Measurements from ENCODE around the gene TMBIM6.
"Not testable (repeated sequence)": the region's sequence is repeated elsewhere in the genome, so short reads cannot be mapped to it uniquely, and the experiment has no call there.

The TMBIM6 gene

DNA sequence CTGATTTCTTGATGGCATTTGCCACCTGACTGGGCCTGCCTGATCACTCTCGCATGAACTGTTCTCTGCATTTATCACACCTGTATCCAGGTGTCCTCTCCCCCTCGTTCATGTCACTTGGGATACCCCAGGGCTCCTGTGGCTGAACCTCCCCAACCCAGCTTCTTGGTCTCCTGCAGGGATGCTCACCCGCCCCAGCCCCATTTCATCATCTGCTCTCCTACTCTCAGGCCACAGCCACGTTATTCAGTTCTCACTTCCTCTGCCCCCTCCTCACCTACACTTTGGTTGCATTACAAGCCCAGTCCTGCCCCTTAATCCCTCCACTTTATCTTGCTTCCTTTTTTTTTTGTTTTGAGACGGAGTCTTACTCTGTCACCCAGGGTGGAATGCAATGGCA, 35.5 kb downstream of the TMBIM6 start:
- no peaks in the 10 kb centered on the region for H3K36me3 ChIP-seq (ENCODE audit: insufficient read depth)
- H3K27ac ChIP-seq: no peak overlapping the region
- H4K20me1 ChIP-seq (ENCODE audit: insufficient read depth): no peaks in the 10 kb centered on the region
- H3K4me2 ChIP-seq: no peak overlapping the region
- peaks cover 10% of the 10 kb centered on the region for H3K4me1 ChIP-seq (ENCODE audit: low read depth, poor library complexity, severe bottlenecking)
- no peak overlapping the region for H3K4me3 ChIP-seq (IDR thresholded peaks at IDR 0.05; ENCODE audit: insufficient read depth, low read depth, low read length)
- TF ChIP-seq, protein P1, sequence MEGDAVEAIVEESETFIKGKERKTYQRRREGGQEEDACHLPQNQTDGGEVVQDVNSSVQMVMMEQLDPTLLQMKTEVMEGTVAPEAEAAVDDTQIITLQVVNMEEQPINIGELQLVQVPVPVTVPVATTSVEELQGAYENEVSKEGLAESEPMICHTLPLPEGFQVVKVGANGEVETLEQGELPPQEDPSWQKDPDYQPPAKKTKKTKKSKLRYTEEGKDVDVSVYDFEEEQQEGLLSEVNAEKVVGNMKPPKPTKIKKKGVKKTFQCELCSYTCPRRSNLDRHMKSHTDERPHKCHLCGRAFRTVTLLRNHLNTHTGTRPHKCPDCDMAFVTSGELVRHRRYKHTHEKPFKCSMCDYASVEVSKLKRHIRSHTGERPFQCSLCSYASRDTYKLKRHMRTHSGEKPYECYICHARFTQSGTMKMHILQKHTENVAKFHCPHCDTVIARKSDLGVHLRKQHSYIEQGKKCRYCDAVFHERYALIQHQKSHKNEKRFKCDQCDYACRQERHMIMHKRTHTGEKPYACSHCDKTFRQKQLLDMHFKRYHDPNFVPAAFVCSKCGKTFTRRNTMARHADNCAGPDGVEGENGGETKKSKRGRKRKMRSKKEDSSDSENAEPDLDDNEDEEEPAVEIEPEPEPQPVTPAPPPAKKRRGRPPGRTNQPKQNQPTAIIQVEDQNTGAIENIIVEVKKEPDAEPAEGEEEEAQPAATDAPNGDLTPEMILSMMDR (conservative IDR thresholded peaks at IDR 0.05; ENCODE audit: low read depth, low read length): no peak
- peak overlapping the region; percentile 53; the same call in 1 of the 2 replicates for H2AFZ ChIP-seq (ENCODE audit: low read depth)
- H3K27me3 ChIP-seq (ENCODE audit: insufficient read depth, low read depth): no peaks in the 10 kb centered on the region
- no peaks in the 10 kb centered on the region for H3K79me2 ChIP-seq (ENCODE audit: insufficient read depth, low read depth)
- no peak overlapping the region for H3K9ac ChIP-seq

DNA sequence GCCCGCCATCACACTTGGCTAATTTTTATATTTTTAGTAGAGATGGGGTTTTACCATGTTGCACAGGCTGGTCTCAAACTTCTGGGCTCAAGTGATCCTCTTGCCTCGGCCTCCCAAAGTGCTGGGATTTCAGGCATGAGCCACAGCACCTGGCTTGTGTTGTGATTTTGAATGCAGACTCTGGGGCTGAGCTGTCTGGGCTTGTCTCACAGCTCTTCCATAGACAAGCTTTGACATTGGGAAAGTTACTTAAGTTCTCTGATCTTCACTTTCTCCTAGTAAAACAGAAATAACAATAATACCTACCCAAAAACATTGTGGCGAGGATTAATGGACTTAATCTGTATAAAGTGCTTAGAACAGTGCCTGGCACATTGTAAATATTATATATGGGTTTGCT, 36.0 kb downstream of the TMBIM6 start:
- H2AFZ ChIP-seq (ENCODE audit: low read depth): no peak overlapping the region

DNA sequence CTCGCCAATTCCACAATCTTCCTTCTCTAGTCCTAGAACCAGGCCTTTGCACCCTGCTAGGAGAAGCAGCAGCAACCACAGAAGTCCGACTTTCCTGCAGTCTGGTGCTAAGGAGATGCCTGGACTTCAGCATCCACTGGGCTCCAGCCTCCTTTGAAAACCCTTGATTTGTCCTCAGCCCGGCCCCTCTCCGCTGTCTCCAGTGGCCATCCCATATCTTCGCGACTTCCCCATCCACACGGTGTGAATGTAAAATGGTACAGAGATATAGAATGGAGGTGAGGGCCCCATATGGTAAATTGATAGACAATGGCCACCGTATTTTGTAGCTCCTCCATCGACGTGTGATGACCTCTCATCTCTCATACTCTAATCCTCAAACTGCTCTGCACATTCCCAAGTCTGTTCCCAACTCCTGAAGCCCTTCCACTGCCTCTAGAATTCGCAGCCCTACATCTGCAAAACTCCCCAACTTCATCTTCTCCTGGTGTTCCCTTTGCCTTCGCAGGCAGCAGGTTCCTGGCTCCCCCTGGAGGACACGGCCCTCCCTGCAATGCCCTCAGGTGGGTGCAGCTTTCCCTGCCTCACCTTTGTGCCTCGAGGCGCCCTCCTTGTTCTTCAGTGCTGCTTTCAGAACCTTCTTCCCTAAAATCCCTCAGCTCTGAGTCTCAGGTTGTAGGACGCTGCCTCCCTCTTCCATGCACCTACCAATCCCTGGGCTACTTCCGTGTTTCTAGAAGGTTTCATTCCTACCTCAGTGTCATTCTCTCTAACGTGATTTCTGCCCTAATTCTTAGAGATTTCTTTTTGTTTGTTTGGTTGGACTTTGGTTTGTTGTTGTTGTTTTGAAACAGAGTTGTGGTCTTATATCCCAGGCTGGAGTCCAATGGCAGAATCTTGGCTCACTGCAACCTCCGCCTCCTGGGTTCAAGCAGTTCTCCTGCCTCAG, 36.7 kb downstream of the TMBIM6 start:
- no peak overlapping the region for H3K9ac ChIP-seq
- H3K27me3 ChIP-seq (ENCODE audit: insufficient read depth, low read depth): no peaks in the 10 kb centered on the region
- no peaks in the 10 kb centered on the region for H3K36me3 ChIP-seq (ENCODE audit: insufficient read depth)
- H3K79me2 ChIP-seq (ENCODE audit: insufficient read depth, low read depth): no peaks in the 10 kb centered on the region
- TF ChIP-seq, protein P1 (conservative IDR thresholded peaks at IDR 0.05; ENCODE audit: low read depth, low read length): peak; percentile 86
- no peak overlapping the region for H3K4me3 ChIP-seq (IDR thresholded peaks at IDR 0.05; ENCODE audit: insufficient read depth, low read depth, low read length)
- no peak overlapping the region for H3K27ac ChIP-seq
- H3K4me1 ChIP-seq (ENCODE audit: low read depth, poor library complexity, severe bottlenecking): peaks cover 10% of the 10 kb centered on the region
- peak overlapping the region; percentile 25; the same call in 1 of the 2 replicates for H2AFZ ChIP-seq (ENCODE audit: low read depth)
- no peak overlapping the region for H3K4me2 ChIP-seq
- H4K20me1 ChIP-seq (ENCODE audit: insufficient read depth): no peaks in the 10 kb centered on the region

More for the DNA sequence above, 36.0 kb downstream of the TMBIM6 start:
- H3K4me2 ChIP-seq: no peak overlapping the region
- no peaks in the 10 kb centered on the region for H3K36me3 ChIP-seq (ENCODE audit: insufficient read depth)
- no peak overlapping the region for H3K4me3 ChIP-seq (IDR thresholded peaks at IDR 0.05; ENCODE audit: insufficient read depth, low read depth, low read length)
- no peak overlapping the region for H3K9ac ChIP-seq
- no peaks in the 10 kb centered on the region for H3K79me2 ChIP-seq (ENCODE audit: insufficient read depth, low read depth)
- H3K4me1 ChIP-seq (ENCODE audit: low read depth, poor library complexity, severe bottlenecking): peaks cover 10% of the 10 kb centered on the region
- no peaks in the 10 kb centered on the region for H4K20me1 ChIP-seq (ENCODE audit: insufficient read depth)
- TF ChIP-seq, protein P1 (conservative IDR thresholded peaks at IDR 0.05; ENCODE audit: low read depth, low read length): no peak
- H3K27me3 ChIP-seq (ENCODE audit: insufficient read depth, low read depth): no peaks in the 10 kb centered on the region
- no peak overlapping the region for H3K27ac ChIP-seq

DNA sequence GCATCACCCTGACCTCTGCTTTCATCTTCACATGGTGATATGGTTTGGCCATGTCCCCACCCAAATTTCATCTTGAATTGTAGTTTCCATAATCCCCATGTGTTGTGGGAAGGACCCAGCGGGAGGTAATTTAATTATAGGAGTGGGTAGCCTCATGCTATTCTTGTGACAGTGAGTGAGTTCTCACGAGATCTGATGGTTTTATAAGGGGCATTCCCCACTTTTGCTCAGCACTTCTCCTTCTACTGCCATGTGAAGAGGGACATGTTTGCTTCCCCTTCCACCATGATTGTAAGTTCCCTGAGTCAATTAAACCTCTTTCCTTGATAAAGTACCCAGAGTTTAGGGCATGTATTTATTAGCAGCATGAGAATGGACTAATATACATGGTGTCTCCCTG, 38.2 kb downstream of the TMBIM6 start:
- TF ChIP-seq, protein P1 (conservative IDR thresholded peaks at IDR 0.05; ENCODE audit: low read depth, low read length): no peak

DNA sequence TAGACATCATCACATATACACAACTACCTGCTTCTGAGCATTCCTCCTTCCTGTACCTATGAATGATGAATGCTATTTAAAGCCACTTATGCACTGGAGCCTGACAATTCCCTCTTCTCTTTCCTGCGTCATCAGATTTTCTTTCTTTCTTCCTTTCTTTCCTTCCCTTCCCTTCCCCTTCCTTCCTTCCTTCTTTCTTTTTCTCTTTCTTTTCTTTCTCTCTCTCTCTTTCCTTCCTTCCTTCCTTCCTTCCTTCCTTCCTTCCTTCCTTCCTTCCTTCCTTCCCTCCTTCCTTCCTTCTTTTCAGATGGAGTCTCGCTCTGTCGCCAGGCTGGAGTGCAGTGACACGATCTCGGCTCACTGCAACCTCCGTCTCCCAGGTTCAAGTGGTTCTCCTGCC, 39.6 kb downstream of the TMBIM6 start:
- H3K4me2 ChIP-seq; H3K4me3 ChIP-seq (IDR thresholded peaks at IDR 0.05; ENCODE audit: insufficient read depth, low read depth, low read length); H3K79me2 ChIP-seq (ENCODE audit: insufficient read depth, low read depth); H3K27me3 ChIP-seq (ENCODE audit: insufficient read depth, low read depth); H3K9ac ChIP-seq; H3K36me3 ChIP-seq (ENCODE audit: insufficient read depth); H3K27ac ChIP-seq; H2AFZ ChIP-seq (ENCODE audit: low read depth); H4K20me1 ChIP-seq (ENCODE audit: insufficient read depth): not testable (repeated sequence)
- H3K4me1 ChIP-seq (ENCODE audit: low read depth, poor library complexity, severe bottlenecking): peaks cover 18% of the 10 kb centered on the region

More for the DNA sequence above, 38.2 kb downstream of the TMBIM6 start:
- Histone ChIP-seq H3K27ac (no peak overlapping the region), H2AFZ (ENCODE audit: low read depth) (no peak overlapping the region), H3K4me3 (IDR thresholded peaks at IDR 0.05; ENCODE audit: insufficient read depth, low read depth, low read length) (no peak overlapping the region), H3K9ac (no peak overlapping the region), H3K79me2 (ENCODE audit: insufficient read depth, low read depth) (no peaks in the 10 kb centered on the region), H3K36me3 (ENCODE audit: insufficient read depth) (no peaks in the 10 kb centered on the region), H3K4me1 (ENCODE audit: low read depth, poor library complexity, severe bottlenecking) (peaks cover 10% of the 10 kb centered on the region), H3K4me2 (no peak overlapping the region), H3K27me3 (ENCODE audit: insufficient read depth, low read depth) (no peaks in the 10 kb centered on the region), H4K20me1 (ENCODE audit: insufficient read depth) (no peaks in the 10 kb centered on the region)

All from KMS-11 (cell line).